Measurements from ENCODE around the gene COL25A1. TPM values are rescaled to one million over a fixed set of nuclear protein-coding genes. Genes with fewer than 3 reads are reported as not detected.

COL25A1 gene
- total RNA-seq, 1 experiment from 2014 or later, result 8.8 TPM

DNA sequence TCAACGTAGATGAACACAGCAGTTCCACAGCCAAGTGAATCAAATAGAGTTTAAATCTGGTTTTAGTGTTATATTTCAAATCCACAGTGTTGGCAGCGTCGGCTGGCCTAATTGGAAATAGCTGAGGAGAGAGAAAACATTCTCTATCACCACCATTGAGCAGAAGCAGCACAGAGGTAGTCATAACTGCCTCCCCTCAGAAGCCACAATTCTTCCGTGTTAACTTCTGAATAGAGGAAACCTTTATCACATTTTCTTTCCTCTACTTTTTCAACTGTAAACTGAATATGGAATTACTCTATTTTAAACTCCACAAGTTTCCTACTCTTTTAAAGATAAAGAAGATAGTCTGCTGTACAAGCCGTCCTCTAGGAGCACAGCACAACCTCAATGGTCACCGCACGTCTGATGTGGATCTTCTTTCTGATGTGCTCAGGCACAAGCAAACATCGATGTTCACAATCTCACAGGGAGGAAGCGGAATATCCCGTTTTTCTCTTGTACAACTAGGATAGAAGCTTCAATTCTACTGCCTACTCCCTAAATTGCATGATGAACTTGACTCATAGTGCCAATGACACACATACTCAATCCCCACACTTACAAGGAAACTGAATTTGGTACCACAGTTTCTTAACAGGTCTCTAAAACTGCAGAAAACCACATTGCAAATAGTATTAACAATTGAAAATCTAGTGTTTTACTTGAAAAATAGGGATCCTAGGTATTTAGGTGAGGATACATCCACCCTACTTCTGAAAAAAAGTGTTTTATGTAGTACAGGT, 321.8 kb downstream of the COL25A1 start:
- TF ChIP-seq CTCF (conservative IDR thresholded peaks at IDR 0.05; ENCODE audit: low read depth, low read length) (no peak), EZH2 (IDR thresholded peaks at IDR 0.05; ENCODE audit: borderline replicate concordance, low read depth, low read length, poor library complexity, severe bottlenecking) (no peak)
- no peaks in the 10 kb centered on the region for H3K9me3 ChIP-seq (ENCODE audit: low read depth, low read length, poor library complexity, severe bottlenecking)
- H3K4me1 ChIP-seq (ENCODE audit: insufficient read depth, low read length, poor library complexity, severe bottlenecking), result peaks cover 12% of the 10 kb centered on the region
- no peak overlapping the region for H3K4me3 ChIP-seq (ENCODE audit: low read depth, low read length, poor library complexity, severe bottlenecking)
- no TSS peak for BruUV-seq (replicated peaks)
- no peaks in the 10 kb centered on the region for H3K27me3 ChIP-seq (replicated peaks; ENCODE audit: insufficient read depth, low read depth, low read length, poor library complexity)
- DNase-seq (ENCODE audit: low spot score), result no peak
- no peak overlapping the region for H3K27ac ChIP-seq (ENCODE audit: low read depth, low read length, poor library complexity, severe bottlenecking)
- H3K36me3 ChIP-seq (ENCODE audit: insufficient read depth, low read length, poor library complexity, severe bottlenecking), result no peaks in the 10 kb centered on the region
- ChIA-PET CTCF (no interaction called here), POLR2A (ENCODE audit: low non-redundant PET) (no interaction called here)
- intact Hi-C loops (cut with micrococcal nuclease; ENCODE audit: unreplicated experiment), result no loop called here

GRCh38 chr4:108979759-108980158, 322.7 kb downstream of the COL25A1 start:
- intact Hi-C loops (cut with micrococcal nuclease; ENCODE audit: unreplicated experiment), result no loop called here
- H3K4me1 ChIP-seq (ENCODE audit: insufficient read depth, low read length, poor library complexity, severe bottlenecking), result peaks cover 12% of the 10 kb centered on the region
- H3K9me3 ChIP-seq (ENCODE audit: low read depth, low read length, poor library complexity, severe bottlenecking), result no peaks in the 10 kb centered on the region
- no peak for DNase-seq (ENCODE audit: low spot score)
- H3K27ac ChIP-seq (ENCODE audit: low read depth, low read length, poor library complexity, severe bottlenecking), result no peak overlapping the region
- no peaks in the 10 kb centered on the region for H3K27me3 ChIP-seq (replicated peaks; ENCODE audit: insufficient read depth, low read depth, low read length, poor library complexity)
- POLR2A ChIA-PET (ENCODE audit: low non-redundant PET), result no interaction called here
- CTCF ChIA-PET, result no interaction called here
- H3K4me3 ChIP-seq (ENCODE audit: low read depth, low read length, poor library complexity, severe bottlenecking), result no peak overlapping the region
- BruUV-seq (replicated peaks), result no TSS peak
- no peaks in the 10 kb centered on the region for H3K36me3 ChIP-seq (ENCODE audit: insufficient read depth, low read length, poor library complexity, severe bottlenecking)
- no peak for TF ChIP-seq CTCF (conservative IDR thresholded peaks at IDR 0.05; ENCODE audit: low read depth, low read length)
- no peak for TF ChIP-seq EZH2 (IDR thresholded peaks at IDR 0.05; ENCODE audit: borderline replicate concordance, low read depth, low read length, poor library complexity, severe bottlenecking)

DNA sequence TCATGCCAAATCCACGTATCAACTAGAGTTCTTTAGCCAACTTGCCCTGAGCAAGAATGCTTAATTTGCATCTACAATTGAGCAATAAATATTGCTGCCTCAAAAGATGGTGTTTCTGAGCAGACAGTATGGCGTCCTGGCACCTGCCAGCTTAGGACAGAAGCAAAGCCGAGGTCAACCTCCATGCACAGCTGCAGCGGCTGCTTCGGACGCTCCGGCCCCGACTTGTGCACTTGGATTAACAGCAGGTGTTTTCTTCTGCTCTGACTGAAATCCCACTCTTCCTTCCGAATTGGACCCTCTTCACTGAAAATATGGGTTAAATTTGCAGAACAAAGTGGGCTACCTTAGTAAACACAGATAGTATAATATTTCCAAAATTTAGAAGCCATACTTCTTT, 324.4 kb downstream of the COL25A1 start:
- Histone ChIP-seq H3K9me3 (ENCODE audit: low read depth, low read length, poor library complexity, severe bottlenecking) (no peaks in the 10 kb centered on the region), H3K27ac (ENCODE audit: low read depth, low read length, poor library complexity, severe bottlenecking) (no peak overlapping the region), H3K4me3 (ENCODE audit: low read depth, low read length, poor library complexity, severe bottlenecking) (no peak overlapping the region), H3K4me1 (ENCODE audit: insufficient read depth, low read length, poor library complexity, severe bottlenecking) (peaks cover 9% of the 10 kb centered on the region), H3K36me3 (ENCODE audit: insufficient read depth, low read length, poor library complexity, severe bottlenecking) (no peaks in the 10 kb centered on the region), H3K27me3 (replicated peaks; ENCODE audit: insufficient read depth, low read depth, low read length, poor library complexity) (no peaks in the 10 kb centered on the region)
- intact Hi-C loops (cut with micrococcal nuclease; ENCODE audit: unreplicated experiment), result no loop called here
- TF ChIP-seq EZH2 (IDR thresholded peaks at IDR 0.05; ENCODE audit: borderline replicate concordance, low read depth, low read length, poor library complexity, severe bottlenecking) (no peak), CTCF (conservative IDR thresholded peaks at IDR 0.05; ENCODE audit: low read depth, low read length) (no peak)
- CTCF ChIA-PET, result no interaction called here
- DNase-seq (ENCODE audit: low spot score), result no peak
- POLR2A ChIA-PET (ENCODE audit: low non-redundant PET), result no interaction called here
- no TSS peak for BruUV-seq (replicated peaks)
